BLaER1 treated with 17β-estradiol and CSF1 and Interleukin-3, amounts not matched to agents 10 nM and 100 nM (cell line): Measurements from ENCODE around the gene DPH6.

Source experiments
- H3K27ac ChIP-seq, 11 experiments: shearing (Covaris generic); formaldehyde crosslinking; 2 replicates each; pipeline ENCODE4 v1.8.1; 2022
- H3K27me3 ChIP-seq, 11 experiments: shearing (Covaris generic); formaldehyde crosslinking; 2 replicates each; pipeline ENCODE4 v1.8.1; 2022
- H3K36me3 ChIP-seq, 11 experiments: shearing (Covaris generic); formaldehyde crosslinking; 2 replicates each; pipeline ENCODE4 v1.8.1; 2022
- H3K4me1 ChIP-seq, 10 experiments: shearing (Covaris generic); formaldehyde crosslinking; 2 replicates each; pipeline ENCODE4 v1.8.1; 2022
- H3K4me2 ChIP-seq, 11 experiments: shearing (Covaris generic); formaldehyde crosslinking; 2 replicates each; pipeline ENCODE4 v1.8.1; 2022
- H3K4me3 ChIP-seq, 10 experiments: shearing (Covaris generic); formaldehyde crosslinking; 2 replicates each; pipeline ENCODE4 v1.8.1; 2022
- H3K9ac ChIP-seq, 11 experiments: shearing (Covaris generic); formaldehyde crosslinking; 2 replicates each; pipeline ENCODE4 v1.8.1; 2022
- H3K9me3 ChIP-seq, 11 experiments: shearing (Covaris generic); formaldehyde crosslinking; replicated peaks in 1 of 11; 2 replicates each; pipeline ENCODE4 v1.8.1; 2022
- H4K20me1 ChIP-seq, 11 experiments: shearing (Covaris generic); formaldehyde crosslinking; 2 replicates each; pipeline ENCODE4 v1.8.1; 2022
- Cebpa-rat ChIP-seq, 11 experiments: shearing (Covaris generic); IDR thresholded peaks; 2 replicates each; pipeline ENCODE4 v1.8.1; 2022

DPH6 gene

GRCh38 chr15:35323141-35323540 is 222.8 kb downstream of the DPH6 start:
- H3K27me3 ChIP-seq: no peaks in the 10 kb centered on the region
- H3K36me3 ChIP-seq: no peaks in the 10 kb centered on the region
- no peak overlapping the region for H3K4me3 ChIP-seq
- H4K20me1 ChIP-seq: no peaks in the 10 kb centered on the region
- H3K4me2 ChIP-seq: no peak overlapping the region
- H3K27ac ChIP-seq: no peak overlapping the region
- no peaks in the 10 kb centered on the region for H3K9me3 ChIP-seq
- TF ChIP-seq Cebpa-rat (IDR thresholded peaks at IDR 0.05): no peak
- H3K4me1 ChIP-seq: no peaks in the 10 kb centered on the region
- no peak overlapping the region for H3K9ac ChIP-seq

- H3K27me3 ChIP-seq: no peaks in the 10 kb centered on the region
- no peak overlapping the region for H3K9ac ChIP-seq
- H4K20me1 ChIP-seq: no peaks in the 10 kb centered on the region
- H3K27ac ChIP-seq: no peak overlapping the region
- H3K36me3 ChIP-seq: no peaks in the 10 kb centered on the region
- no peak for TF ChIP-seq Cebpa-rat (IDR thresholded peaks at IDR 0.05)
- 0 out of 22 replicates have a peak, but pooled peaks cover 0 to under 1% (median 0%) of the 10 kb centered on the region in 11 experiments for H3K9me3 ChIP-seq
- no peak overlapping the region for H3K4me3 ChIP-seq
- H3K4me2 ChIP-seq: no peak overlapping the region
- H3K4me1 ChIP-seq: no peaks in the 10 kb centered on the region
These were observed 224.0 kb downstream of the DPH6 start for GRCh38 chr15:35321926-35322325.

- TF ChIP-seq Cebpa-rat (IDR thresholded peaks at IDR 0.05): no peak
- H3K27me3 ChIP-seq: no peaks in the 10 kb centered on the region
- H3K4me1 ChIP-seq: no peaks in the 10 kb centered on the region
- no peak overlapping the region for H3K4me3 ChIP-seq
- H3K9me3 ChIP-seq: peaks cover 0 to 7% (median 0%) of the 10 kb centered on the region in 11 experiments; a peak in 1 of 22 replicates
- no peak overlapping the region for H3K4me2 ChIP-seq
- H3K9ac ChIP-seq: no peak overlapping the region
- H4K20me1 ChIP-seq: no peaks in the 10 kb centered on the region
- no peak overlapping the region for H3K27ac ChIP-seq
- no peaks in the 10 kb centered on the region for H3K36me3 ChIP-seq
These were observed 225.1 kb downstream of the DPH6 start for GRCh38 chr15:35320911-35321310.
